GM06990 (cell line): Measurements from ENCODE around the gene ZBTB7C.

Experiments
- DNase-seq: peaks from one replicate; pipeline ENCODE4 v3.0.0-alpha.2; 2011; ENCODE audit not compliant: insufficient read length; ENCODE audit errors: extremely low read depth
- H3K27me3 ChIP-seq: replicated peaks from 2 replicates; pipeline ENCODE4 v1.6.0; 2011; ENCODE audit warnings: low read length; ENCODE audit not compliant: control insufficient read depth, insufficient read depth
- H3K36me3 ChIP-seq: 2 replicates; pipeline ENCODE4 v1.5.1; 2011; ENCODE audit warnings: low read length; ENCODE audit not compliant: control insufficient read depth, insufficient read depth
- H3K4me3 ChIP-seq: replicated peaks from 2 replicates; pipeline ENCODE4 v1.5.1; 2011; ENCODE audit warnings: low read depth, mild to moderate bottlenecking, control low read depth, low read length
- TF ChIP-seq, protein P1 (sequence below): IDR thresholded peaks from 2 replicates; pipeline ENCODE4 v1.5.1; 2011; ENCODE audit warnings: low read length, control low read depth, mild to moderate bottlenecking, inconsistent platforms; ENCODE audit not compliant: insufficient read depth, poor library complexity, severe bottlenecking

Gene ZBTB7C

DNA sequence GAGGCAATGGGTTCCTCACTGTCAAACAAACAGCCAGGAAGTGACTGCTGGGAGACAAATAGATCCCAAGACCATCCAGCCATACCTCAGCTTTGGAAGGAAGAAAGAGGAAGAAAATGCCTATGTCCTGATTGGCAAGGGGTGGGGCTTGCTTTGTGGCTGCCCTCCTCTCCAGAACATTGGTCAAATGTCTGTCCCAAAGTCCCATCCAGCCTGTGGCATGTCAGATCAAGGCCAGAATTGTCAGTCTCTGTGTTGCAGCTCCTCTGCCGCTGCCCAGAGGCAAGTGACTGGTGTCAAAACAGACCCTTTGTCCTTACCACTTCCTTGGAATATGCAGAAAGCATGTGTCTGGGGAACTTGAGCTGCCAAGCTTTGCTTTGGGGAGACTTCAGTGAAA lies 415.8 kb downstream of the ZBTB7C start:
- Histone ChIP-seq H3K36me3 (no peaks in the 10 kb centered on the region), H3K27me3 (no peaks in the 10 kb centered on the region; the same call in none of the 2 replicates), H3K4me3 (no peak overlapping the region)
- TF ChIP-seq, protein P1, sequence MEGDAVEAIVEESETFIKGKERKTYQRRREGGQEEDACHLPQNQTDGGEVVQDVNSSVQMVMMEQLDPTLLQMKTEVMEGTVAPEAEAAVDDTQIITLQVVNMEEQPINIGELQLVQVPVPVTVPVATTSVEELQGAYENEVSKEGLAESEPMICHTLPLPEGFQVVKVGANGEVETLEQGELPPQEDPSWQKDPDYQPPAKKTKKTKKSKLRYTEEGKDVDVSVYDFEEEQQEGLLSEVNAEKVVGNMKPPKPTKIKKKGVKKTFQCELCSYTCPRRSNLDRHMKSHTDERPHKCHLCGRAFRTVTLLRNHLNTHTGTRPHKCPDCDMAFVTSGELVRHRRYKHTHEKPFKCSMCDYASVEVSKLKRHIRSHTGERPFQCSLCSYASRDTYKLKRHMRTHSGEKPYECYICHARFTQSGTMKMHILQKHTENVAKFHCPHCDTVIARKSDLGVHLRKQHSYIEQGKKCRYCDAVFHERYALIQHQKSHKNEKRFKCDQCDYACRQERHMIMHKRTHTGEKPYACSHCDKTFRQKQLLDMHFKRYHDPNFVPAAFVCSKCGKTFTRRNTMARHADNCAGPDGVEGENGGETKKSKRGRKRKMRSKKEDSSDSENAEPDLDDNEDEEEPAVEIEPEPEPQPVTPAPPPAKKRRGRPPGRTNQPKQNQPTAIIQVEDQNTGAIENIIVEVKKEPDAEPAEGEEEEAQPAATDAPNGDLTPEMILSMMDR, result no peak
- DNase-seq, result no peak

DNA sequence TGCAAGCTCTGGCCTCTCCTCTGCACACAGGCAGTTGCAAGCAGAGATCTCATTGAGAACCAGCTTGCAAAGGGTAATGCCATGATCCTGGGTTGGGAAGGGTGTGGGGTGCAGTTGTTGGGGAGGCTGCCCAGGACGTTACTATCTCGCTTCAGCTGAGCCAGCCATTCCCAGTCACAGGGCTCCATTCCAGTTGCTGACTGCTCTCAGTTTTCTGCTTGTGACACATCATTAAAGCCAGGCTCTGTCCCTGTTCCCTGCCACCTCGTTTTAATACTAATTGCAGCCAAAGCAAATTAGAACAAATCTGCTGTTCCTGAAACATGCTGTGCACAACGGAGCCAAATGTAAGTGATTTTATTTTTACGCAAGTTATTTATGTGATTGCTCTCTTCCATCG lies 416.2 kb downstream of the ZBTB7C start:
- TF ChIP-seq, protein P1, result no peak
- no peaks in the 10 kb centered on the region; the same call in none of the 2 replicates for H3K27me3 ChIP-seq
- no peak overlapping the region for H3K4me3 ChIP-seq
- DNase-seq, result no peak
- no peaks in the 10 kb centered on the region for H3K36me3 ChIP-seq

DNA sequence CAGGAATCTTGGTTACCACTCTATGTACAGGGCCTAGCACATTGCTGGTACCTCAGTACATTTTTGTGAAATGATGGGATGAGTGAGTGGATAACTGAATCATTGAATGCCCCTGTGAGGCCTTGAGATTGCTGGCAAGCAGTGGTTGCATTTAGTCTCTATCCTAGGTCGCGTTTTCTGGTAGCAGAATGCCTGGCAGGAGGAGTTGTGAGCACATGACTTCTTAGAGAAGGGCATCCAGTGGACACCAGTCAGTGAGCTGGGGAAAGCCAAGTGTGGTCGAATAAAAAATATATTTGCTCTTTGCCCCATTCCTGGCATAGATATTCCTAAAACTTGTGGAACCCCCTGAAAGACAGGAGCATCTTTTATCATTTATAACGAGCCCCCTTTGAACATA lies 416.9 kb downstream of the ZBTB7C start:
- TF ChIP-seq, protein P1, result no peak
- no peaks in the 10 kb centered on the region for H3K36me3 ChIP-seq
- no peak overlapping the region for H3K4me3 ChIP-seq
- DNase-seq, result no peak
- H3K27me3 ChIP-seq, result no peaks in the 10 kb centered on the region; the same call in none of the 2 replicates

GRCh38 chr18:47990981-47991380 lies 418.2 kb downstream of the ZBTB7C start:
- TF ChIP-seq, protein P1, result no peak
- Histone ChIP-seq H3K27me3 (no peaks in the 10 kb centered on the region; the same call in none of the 2 replicates), H3K36me3 (no peaks in the 10 kb centered on the region), H3K4me3 (no peak overlapping the region)
- no peak for DNase-seq

DNA sequence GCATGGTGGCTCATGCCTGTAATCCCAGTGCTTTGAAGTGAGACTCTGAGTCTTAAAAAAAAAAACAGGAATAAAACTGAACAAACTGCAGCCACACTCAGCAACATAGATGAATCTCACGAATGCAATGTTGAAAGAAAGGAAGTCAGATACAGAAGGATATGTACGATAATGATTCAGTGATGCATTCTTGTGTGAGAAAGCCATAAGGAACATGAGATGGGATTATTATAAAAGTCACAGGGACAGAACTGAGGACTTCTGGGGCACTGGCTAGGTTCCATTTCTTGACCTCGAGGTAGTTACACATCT lies 421.8 kb downstream of the ZBTB7C start:
- Histone ChIP-seq H3K4me3 (no peak overlapping the region), H3K27me3 (no peaks in the 10 kb centered on the region; the same call in 1 of the 2 replicates), H3K36me3 (no peaks in the 10 kb centered on the region)
- TF ChIP-seq, protein P1, result no peak
- DNase-seq, result no peak
